ENCODE measurements around the gene SLC18A3.

The SLC18A3 gene

GRCh38 chr10:49601857-49602256 is 8.3 kb upstream of the SLC18A3 start:
- DNase-seq (ENCODE audit: low read depth, low spot score): no peak
- H3K4me3 ChIP-seq (ENCODE audit: low read depth, low read length): no peak overlapping the region
- no peak for TF ChIP-seq CTCF (IDR thresholded peaks at IDR 0.05; ENCODE audit: insufficient read depth, low read length, missing control alignments)
- POLR2A ChIA-PET: no interaction called here
- CTCF ChIA-PET: interaction anchor here (2.4 kb wide), 1 partner anchor 9 kb away, joined by 11 read pairs; no protein-coding TSS in a partner anchor

- CTCF ChIA-PET: interaction anchor here (2.4 kb wide), 1 partner anchor 9 kb away, joined by 11 read pairs; no protein-coding TSS in a partner anchor
- no peak overlapping the region for H3K4me3 ChIP-seq (ENCODE audit: low read depth, low read length)
- TF ChIP-seq CTCF (IDR thresholded peaks at IDR 0.05; ENCODE audit: insufficient read depth, low read length, missing control alignments): no peak
- DNase-seq (ENCODE audit: low read depth, low spot score): no peak
- POLR2A ChIA-PET: no interaction called here
These were observed 7.6 kb upstream of the SLC18A3 start for GRCh38 chr10:49602380-49603023.

GRCh38 chr10:49605216-49605938 is 4.7 kb upstream of the SLC18A3 start:
- H3K4me3 ChIP-seq (ENCODE audit: low read depth, low read length): no peak overlapping the region
- no peak for TF ChIP-seq CTCF (IDR thresholded peaks at IDR 0.05; ENCODE audit: insufficient read depth, low read length, missing control alignments)
- no peak for DNase-seq (ENCODE audit: low read depth, low spot score)
- POLR2A ChIA-PET: no interaction called here
- CTCF ChIA-PET: interaction anchor here (4.4 kb wide), 1 partner anchor 11 kb away, joined by 46 read pairs; no protein-coding TSS in a partner anchor

GRCh38 chr10:49605939-49606509 is 4.1 kb upstream of the SLC18A3 start:
- TF ChIP-seq CTCF (IDR thresholded peaks at IDR 0.05; ENCODE audit: insufficient read depth, low read length, missing control alignments): no peak
- H3K4me3 ChIP-seq (ENCODE audit: low read depth, low read length): no peak overlapping the region
- DNase-seq (ENCODE audit: low read depth, low spot score): no peak
- POLR2A ChIA-PET: no interaction called here
- CTCF ChIA-PET: interaction anchor here (4.4 kb wide), 1 partner anchor 12 kb away, joined by 46 read pairs; no protein-coding TSS in a partner anchor

- TF ChIP-seq CTCF (IDR thresholded peaks at IDR 0.05; ENCODE audit: insufficient read depth, low read length, missing control alignments): no peak
- ChIA-PET POLR2A (no interaction called here), CTCF (interaction anchor here (4.4 kb wide), 1 partner anchor 13 kb away, joined by 46 read pairs; no protein-coding TSS in a partner anchor)
- no peak overlapping the region for H3K4me3 ChIP-seq (ENCODE audit: low read depth, low read length)
- DNase-seq (ENCODE audit: low read depth, low spot score): no peak
These were observed 3.1 kb upstream of the SLC18A3 start for GRCh38 chr10:49606981-49607535.

Data from AG04449 (cell line).